PC-3 (cell line): ENCODE measurements around the gene CCDC85B. TPM values are rescaled to one million over a fixed set of nuclear protein-coding genes. Genes with fewer than 3 reads are reported as not detected.

Experiments used
- ATAC-seq: fragments of 200-7000 bp; cut with Tn5 transposase; 2 replicates; pipeline ENCODE4 v1.9.1; 2020; ENCODE audit warnings: mild to moderate bottlenecking, moderate library complexity
- BruUV-seq: library from RNA; stranded (reverse); fragments of 400-500 nt; replicated peaks from 2 replicates; lab custom pipeline; 2021; lab: Mats Ljungman, UMichigan
- CTCF ChIA-PET: fragments of 300-600 bp; sonication (Branson Sonifier 250); formaldehyde crosslinking; loops from one replicate; lab custom pipeline; 2022; ENCODE audit warnings: antibody characterized with exemption; lab: Charles Lee
- POLR2A ChIA-PET: fragments of 300-600 bp; sonication (Branson Sonifier 250); formaldehyde crosslinking; loops from one replicate; lab custom pipeline; 2022; ENCODE audit warnings: antibody characterized with exemption; ENCODE audit not compliant: unreplicated experiment; lab: Charles Lee
- DNase-seq: peaks from one replicate; pipeline ENCODE4 v3.0.0-alpha.2; 2015
- H2AFZ ChIP-seq: fragments of 300-600 bp; sonication (generic); 2 replicates; pipeline ENCODE4 v1.6.0; 2016; ENCODE audit warnings: antibody characterized with exemption, low read length
- H3F3A ChIP-seq: fragments of 300-600 bp; sonication (generic); one replicate; pipeline ENCODE4 v1.6.0; 2017; ENCODE audit warnings: antibody characterized with exemption, low read length, control low read depth, mild to moderate bottlenecking; ENCODE audit not compliant: unreplicated experiment
- H3K27ac ChIP-seq: fragments of 300-600 bp; sonication (generic); 2 replicates; pipeline ENCODE4 v1.5.1; 2016; ENCODE audit warnings: mild to moderate bottlenecking, low read length
- H3K27me3 ChIP-seq: fragments of 300-600 bp; sonication (generic); 2 replicates; pipeline ENCODE4 v1.6.1; 2016; ENCODE audit warnings: low read length, mixed read lengths
- H3K36me3 ChIP-seq: fragments of 300-600 bp; sonication (generic); 2 replicates; pipeline ENCODE4 v1.6.1; 2016; ENCODE audit warnings: low read depth, mixed run types, low read length, mixed read lengths
- H3K4me1 ChIP-seq: fragments of 300-600 bp; sonication (generic); 2 replicates; pipeline ENCODE4 v1.5.1; 2016; ENCODE audit warnings: low read length; ENCODE audit not compliant: insufficient read depth
- H3K4me2 ChIP-seq: fragments of 300-600 bp; sonication (generic); 2 replicates; pipeline ENCODE4 v1.6.0; 2016; ENCODE audit warnings: low read length
- H3K4me3 ChIP-seq: fragments of 300-600 bp; sonication (generic); 2 replicates; pipeline ENCODE4 v1.5.1; 2016; ENCODE audit warnings: mild to moderate bottlenecking, low read length, mixed read lengths
- H3K79me2 ChIP-seq: fragments of 300-600 bp; sonication (generic); 2 replicates; pipeline ENCODE4 v1.6.1; 2017; ENCODE audit warnings: low read length, mixed read lengths
- H3K9ac ChIP-seq: fragments of 300-600 bp; sonication (generic); 2 replicates; pipeline ENCODE4 v1.6.0; 2016; ENCODE audit warnings: mild to moderate bottlenecking, low read length
- H3K9me2 ChIP-seq: fragments of 300-600 bp; sonication (generic); replicated peaks from 2 replicates; pipeline ENCODE4 v1.6.1; 2016; ENCODE audit warnings: mixed run types, low read length, mixed read lengths
- H3K9me3 ChIP-seq: fragments of 300-600 bp; sonication (generic); 2 replicates; pipeline ENCODE4 v1.6.1; 2016; ENCODE audit warnings: low read length, mixed read lengths
- H4K20me1 ChIP-seq: fragments of 300-600 bp; sonication (generic); 2 replicates; pipeline ENCODE4 v1.6.1; 2016; ENCODE audit warnings: low read length, mixed read lengths
- EZH2 ChIP-seq: fragments of 300-600 bp; sonication (generic); IDR thresholded peaks from one replicate; pipeline ENCODE4 v1.6.1; 2017; ENCODE audit warnings: antibody characterized with exemption, mild to moderate bottlenecking, low read length; ENCODE audit not compliant: unreplicated experiment
- EZH2phosphoT487 ChIP-seq: fragments of 300-600 bp; sonication (generic); IDR thresholded peaks from 2 replicates; pipeline ENCODE4 v1.6.1; 2018; ENCODE audit warnings: mild to moderate bottlenecking, antibody characterized with exemption, low read length, borderline replicate concordance
- intact Hi-C: fragments of 100-400 bp; cut with micrococcal nuclease; formaldehyde crosslinking; loops from 2 replicates; pipeline ENCODE4 v1.9.0; 2023
- total RNA-seq: library from RNA; depleted of rRNA; stranded (reverse); fragments of >200 nt; gene quantifications from 2 replicates; pipeline ENCODE4 v1.2.3, GENCODE V29; 2014
- TF ChIP-seq, protein P1 (sequence below): fragments of 300-600 bp; sonication (generic); conservative IDR thresholded peaks from 2 replicates; pipeline ENCODE4 v1.5.1; 2017; ENCODE audit warnings: antibody characterized with exemption, low read depth, mild to moderate bottlenecking, low read length

The CCDC85B gene
- total RNA-seq, 1 experiment from 2014 or later, result 207 TPM

- CTCF ChIA-PET, result interaction anchor here (0.5 kb wide), 1 partner anchor 87 kb away, joined by 6 read pairs; no protein-coding TSS in a partner anchor
- ATAC-seq (peak; percentile 9; the same call in 1 of the 2 replicates), DNase-seq (peak; percentile 67)
- Histone ChIP-seq H3K4me1 (peaks cover 39% of the 10 kb centered on the region), H3K9ac (peak overlapping the region; percentile 90), H4K20me1 (peaks cover 49% of the 10 kb centered on the region), H3K4me3 (peak overlapping the region; percentile 79), H3K27me3 (no peaks in the 10 kb centered on the region), H3K4me2 (peak overlapping the region; percentile 95), H3K79me2 (peaks cover 56% of the 10 kb centered on the region), H3K9me3 (no peaks in the 10 kb centered on the region), H2AFZ (no peak overlapping the region), H3K9me2 (no peaks in the 10 kb centered on the region), H3F3A (peaks cover 11% of the 10 kb centered on the region), H3K27ac (peak overlapping the region; percentile 72), H3K36me3 (peaks cover 48% of the 10 kb centered on the region)
- TF ChIP-seq EZH2phosphoT487 (no peak), EZH2 (no peak)
- TF ChIP-seq, protein P1, sequence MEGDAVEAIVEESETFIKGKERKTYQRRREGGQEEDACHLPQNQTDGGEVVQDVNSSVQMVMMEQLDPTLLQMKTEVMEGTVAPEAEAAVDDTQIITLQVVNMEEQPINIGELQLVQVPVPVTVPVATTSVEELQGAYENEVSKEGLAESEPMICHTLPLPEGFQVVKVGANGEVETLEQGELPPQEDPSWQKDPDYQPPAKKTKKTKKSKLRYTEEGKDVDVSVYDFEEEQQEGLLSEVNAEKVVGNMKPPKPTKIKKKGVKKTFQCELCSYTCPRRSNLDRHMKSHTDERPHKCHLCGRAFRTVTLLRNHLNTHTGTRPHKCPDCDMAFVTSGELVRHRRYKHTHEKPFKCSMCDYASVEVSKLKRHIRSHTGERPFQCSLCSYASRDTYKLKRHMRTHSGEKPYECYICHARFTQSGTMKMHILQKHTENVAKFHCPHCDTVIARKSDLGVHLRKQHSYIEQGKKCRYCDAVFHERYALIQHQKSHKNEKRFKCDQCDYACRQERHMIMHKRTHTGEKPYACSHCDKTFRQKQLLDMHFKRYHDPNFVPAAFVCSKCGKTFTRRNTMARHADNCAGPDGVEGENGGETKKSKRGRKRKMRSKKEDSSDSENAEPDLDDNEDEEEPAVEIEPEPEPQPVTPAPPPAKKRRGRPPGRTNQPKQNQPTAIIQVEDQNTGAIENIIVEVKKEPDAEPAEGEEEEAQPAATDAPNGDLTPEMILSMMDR, result no peak
- no TSS peak for BruUV-seq
- POLR2A ChIA-PET, result interaction anchor here (0.6 kb wide), 1 partner anchor 41 kb away, joined by 3 read pairs; no protein-coding TSS in a partner anchor
- intact Hi-C loops, result no loop called here
These were observed 33.6 kb upstream of the CCDC85B start for GRCh38 chr11:65856689-65857499.

DNA sequence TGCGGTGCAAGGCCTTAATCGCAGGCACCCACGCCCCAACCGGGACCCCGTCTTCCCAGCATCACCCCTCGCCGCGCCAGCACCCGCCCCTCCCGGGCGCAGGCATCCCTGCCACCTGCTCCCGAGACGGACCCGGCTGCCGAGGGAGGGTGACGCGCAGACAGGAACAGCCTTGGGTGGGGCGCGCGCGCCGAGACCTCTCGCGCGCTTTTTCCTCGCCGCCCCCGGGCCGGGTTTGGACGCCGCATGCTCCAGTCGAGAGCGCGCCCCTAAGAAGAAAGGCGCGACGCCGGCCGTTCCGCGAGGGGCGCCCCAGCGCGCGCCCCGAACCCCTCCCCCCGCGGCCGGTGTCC is 33.0 kb upstream of the CCDC85B start:
- H3K27me3 ChIP-seq, result no peaks in the 10 kb centered on the region
- H3K9me3 ChIP-seq, result no peaks in the 10 kb centered on the region
- H3K4me2 ChIP-seq, result peak overlapping the region; percentile 95
- ATAC-seq (no peak), DNase-seq (peak; percentile 39)
- BruUV-seq, result no TSS peak
- ChIA-PET POLR2A (interaction anchor here (0.6 kb wide), 1 partner anchor 40 kb away, joined by 3 read pairs; no protein-coding TSS in a partner anchor), CTCF (interaction anchor here (0.5 kb wide), 1 partner anchor 88 kb away, joined by 6 read pairs; no protein-coding TSS in a partner anchor)
- no peak overlapping the region for H2AFZ ChIP-seq
- peaks cover 42% of the 10 kb centered on the region for H3K36me3 ChIP-seq
- peak overlapping the region; percentile 72 for H3K27ac ChIP-seq
- H3K9me2 ChIP-seq, result no peaks in the 10 kb centered on the region
- H3F3A ChIP-seq, result peaks cover 11% of the 10 kb centered on the region
- intact Hi-C loops, result no loop called here
- peaks cover 42% of the 10 kb centered on the region for H3K4me1 ChIP-seq
- peaks cover 62% of the 10 kb centered on the region for H3K79me2 ChIP-seq
- TF ChIP-seq EZH2phosphoT487 (no peak), EZH2 (no peak)
- TF ChIP-seq, protein P1, result no peak
- peak overlapping the region; percentile 79 for H3K4me3 ChIP-seq
- peaks cover 49% of the 10 kb centered on the region for H4K20me1 ChIP-seq
- H3K9ac ChIP-seq, result peak overlapping the region; percentile 90
